Activated CD4-positive, CD25-positive, alpha-beta regulatory T cell treated with anti-CD3 and anti-CD28 coated beads, Interleukin-2, amount 50 U/mL, for 72 hours (primary cell): ENCODE data around the gene SPINK7.

Experiments
- DNase-seq: peaks from one replicate; pipeline ENCODE4 v3.0.0; 2021

The SPINK7 gene

DNA sequence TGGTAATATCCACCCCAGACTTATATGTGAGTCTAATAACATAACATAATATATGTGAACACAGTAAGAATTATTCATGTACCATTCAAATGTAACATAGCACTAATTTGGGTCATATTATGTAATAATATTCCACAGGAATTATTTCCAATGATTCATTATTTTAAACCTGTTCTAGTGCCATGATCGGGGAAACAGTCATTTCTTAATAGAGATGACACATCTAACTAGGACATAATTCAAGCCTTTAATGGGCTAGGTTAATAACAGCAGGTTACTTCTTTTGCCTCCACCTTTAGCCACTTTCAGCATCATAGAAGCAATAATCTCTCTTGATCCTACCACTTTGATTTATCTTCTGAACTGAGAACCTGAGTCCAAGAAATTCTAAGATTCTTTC, 35.5 kb downstream of the SPINK7 start:
- DNase-seq: no peak

DNA sequence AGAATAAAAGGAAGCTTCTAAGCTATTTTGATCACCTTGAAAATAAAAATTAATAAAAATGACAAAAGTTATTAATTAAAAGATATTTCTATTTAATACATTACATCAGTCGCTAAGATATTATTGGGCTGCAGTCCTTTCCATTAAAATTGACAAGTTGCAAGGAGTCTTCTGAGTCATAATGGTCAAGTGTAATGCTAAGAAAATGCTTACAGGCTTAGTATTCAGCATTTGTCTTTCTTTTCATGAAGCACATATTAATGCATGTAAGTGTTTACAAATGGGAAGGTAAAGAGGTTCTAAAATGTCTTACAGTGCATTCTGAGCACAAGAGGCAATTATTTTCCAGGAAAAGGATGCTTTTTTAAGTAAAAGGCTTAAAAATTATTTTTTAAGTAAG, 40.5 kb downstream of the SPINK7 start:
- DNase-seq: no peak

DNA sequence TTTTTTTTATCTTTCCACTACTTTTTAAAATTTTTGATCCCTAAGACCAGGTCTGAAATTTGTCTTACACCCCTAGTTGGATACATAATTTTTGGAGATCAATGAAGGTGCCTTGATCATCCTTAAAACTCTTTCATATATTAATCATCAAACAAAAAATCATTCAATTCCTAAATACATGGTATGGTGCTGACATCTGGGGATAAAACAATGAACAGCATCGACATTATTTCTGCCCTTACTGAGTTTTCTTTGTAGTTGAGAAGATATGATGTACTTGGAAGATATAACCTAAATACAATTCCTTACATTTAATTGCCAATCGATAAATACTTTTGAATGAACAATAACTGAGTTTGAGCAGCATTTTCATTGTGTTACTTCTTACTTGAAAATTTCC, 41.4 kb downstream of the SPINK7 start:
- DNase-seq: no peak

DNA sequence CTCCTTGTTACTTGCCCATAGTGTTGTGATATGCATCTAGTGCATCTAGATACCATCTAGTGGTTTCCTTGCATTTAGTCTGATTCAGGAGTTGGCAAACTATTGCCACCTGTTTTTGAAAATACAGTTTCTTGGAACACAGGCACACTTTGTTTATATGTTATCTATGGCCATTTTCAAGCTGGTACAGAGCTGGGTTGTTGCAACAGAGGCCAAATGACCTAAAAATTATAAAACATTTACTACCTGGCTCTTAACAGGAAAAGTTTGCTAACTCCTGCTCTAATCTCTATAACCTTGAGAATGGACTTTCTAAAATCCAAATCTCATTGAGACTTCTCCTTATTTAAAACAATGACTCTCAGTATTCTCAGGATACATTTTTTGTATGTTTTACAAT, 52.1 kb downstream of the SPINK7 start:
- DNase-seq: no peak
